Measurements from ENCODE around the gene ADGRG3. TPM values are rescaled to one million over a fixed set of nuclear protein-coding genes. Genes with fewer than 3 reads are reported as not detected.

Gene ADGRG3
- total RNA-seq, 1 donor from 2014 or later: not detected

DNA sequence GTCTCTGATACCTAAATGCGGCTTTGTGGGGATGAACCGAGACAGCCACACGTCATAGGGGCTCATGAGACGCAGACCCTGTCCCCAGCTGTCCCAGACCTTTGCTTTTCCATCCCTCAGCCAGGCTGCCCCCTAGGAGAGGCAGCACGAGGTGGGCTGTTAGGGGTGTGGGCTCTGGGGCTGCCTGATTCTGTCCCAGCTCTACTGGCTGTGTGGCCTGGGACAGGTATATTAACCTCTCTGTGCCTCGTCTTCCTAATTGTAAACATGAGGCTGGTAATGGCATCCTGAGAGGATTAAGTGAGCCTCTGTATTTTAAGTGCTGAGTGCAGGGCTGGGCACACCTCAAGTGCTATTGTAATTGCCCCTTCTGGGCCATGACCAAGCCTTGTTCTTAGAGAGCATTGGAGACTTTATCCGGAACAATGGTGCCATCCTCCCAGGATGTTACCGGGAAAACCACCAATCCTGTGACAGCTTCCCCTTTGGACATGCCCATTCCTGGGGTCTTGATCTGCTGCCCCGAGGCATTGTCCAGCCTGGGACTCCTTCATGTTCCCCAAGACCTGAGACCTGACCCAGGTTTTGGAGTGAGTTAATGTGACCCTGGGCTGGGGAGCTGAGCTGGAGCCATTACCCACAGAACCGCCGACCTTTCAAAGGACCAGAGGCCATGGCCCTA is 34.6 kb upstream of the ADGRG3 start:
- FAIRE-seq (no peak), DNase-seq (ENCODE audit: low read depth) (no peak)
- Histone ChIP-seq H2AFZ (ENCODE audit: low read depth, low read length) (no peak overlapping the region), H3K4me1 (ENCODE audit: insufficient read depth, low read length) (peaks cover 23% of the 10 kb centered on the region), H3K36me3 (ENCODE audit: insufficient read depth, low read length) (no peaks in the 10 kb centered on the region), H3K27me3 (ENCODE audit: insufficient read depth, low read length) (peaks cover 4% of the 10 kb centered on the region), H3K9ac (ENCODE audit: low read length) (no peak overlapping the region), H3K9me3 (ENCODE audit: insufficient read depth, low read depth, low read length) (no peaks in the 10 kb centered on the region), H3K4me2 (ENCODE audit: low read length) (no peak overlapping the region), H4K20me1 (ENCODE audit: insufficient read depth, low read length) (no peaks in the 10 kb centered on the region), H3K4me3 (ENCODE audit: insufficient read depth, low read depth, low read length) (no peak overlapping the region), H3K27ac (ENCODE audit: low read depth, low read length) (no peak overlapping the region), H3K79me2 (ENCODE audit: insufficient read depth, low read length) (no peaks in the 10 kb centered on the region)
- Mint-ChIP-seq H3K4me3 (ENCODE audit: unreplicated experiment) (no peak overlapping the region), H3K36me3 (ENCODE audit: low read depth, unreplicated experiment) (no peaks in the 10 kb centered on the region), H3K9me3 (ENCODE audit: unreplicated experiment) (peaks cover 3% of the 10 kb centered on the region), H3K27me3 (ENCODE audit: low read depth, unreplicated experiment) (peaks cover 29% of the 10 kb centered on the region), H3K27ac (ENCODE audit: unreplicated experiment) (no peak overlapping the region), H3K4me1 (ENCODE audit: low read depth, unreplicated experiment) (peaks cover 22% of the 10 kb centered on the region)
- TF ChIP-seq, protein P1, sequence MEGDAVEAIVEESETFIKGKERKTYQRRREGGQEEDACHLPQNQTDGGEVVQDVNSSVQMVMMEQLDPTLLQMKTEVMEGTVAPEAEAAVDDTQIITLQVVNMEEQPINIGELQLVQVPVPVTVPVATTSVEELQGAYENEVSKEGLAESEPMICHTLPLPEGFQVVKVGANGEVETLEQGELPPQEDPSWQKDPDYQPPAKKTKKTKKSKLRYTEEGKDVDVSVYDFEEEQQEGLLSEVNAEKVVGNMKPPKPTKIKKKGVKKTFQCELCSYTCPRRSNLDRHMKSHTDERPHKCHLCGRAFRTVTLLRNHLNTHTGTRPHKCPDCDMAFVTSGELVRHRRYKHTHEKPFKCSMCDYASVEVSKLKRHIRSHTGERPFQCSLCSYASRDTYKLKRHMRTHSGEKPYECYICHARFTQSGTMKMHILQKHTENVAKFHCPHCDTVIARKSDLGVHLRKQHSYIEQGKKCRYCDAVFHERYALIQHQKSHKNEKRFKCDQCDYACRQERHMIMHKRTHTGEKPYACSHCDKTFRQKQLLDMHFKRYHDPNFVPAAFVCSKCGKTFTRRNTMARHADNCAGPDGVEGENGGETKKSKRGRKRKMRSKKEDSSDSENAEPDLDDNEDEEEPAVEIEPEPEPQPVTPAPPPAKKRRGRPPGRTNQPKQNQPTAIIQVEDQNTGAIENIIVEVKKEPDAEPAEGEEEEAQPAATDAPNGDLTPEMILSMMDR (IDR thresholded peaks at IDR 0.05; ENCODE audit: insufficient read depth, low read depth, low read length): no peak
- TF ChIP-seq EZH2 (IDR thresholded peaks at IDR 0.05; ENCODE audit: insufficient read depth, low read length): no peak

DNA sequence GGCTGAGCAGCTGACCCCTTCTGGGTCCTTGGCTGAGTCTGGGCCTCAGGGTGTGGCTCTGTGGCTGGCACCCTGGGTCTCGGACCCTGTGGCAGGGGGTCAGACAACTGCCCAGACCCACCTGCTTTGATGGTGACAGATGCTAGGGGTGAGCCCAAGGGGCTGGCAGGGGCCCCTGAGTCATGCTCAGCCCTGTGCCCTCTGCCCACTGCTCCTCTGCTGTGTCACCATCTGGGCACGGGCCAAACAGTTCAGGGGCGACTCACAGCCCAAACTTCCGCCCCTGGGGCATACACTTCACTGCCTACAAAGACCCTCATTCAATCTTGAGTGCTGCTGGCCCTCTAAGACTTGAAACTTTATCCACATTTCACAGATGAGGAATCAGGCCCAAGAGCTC is 33.9 kb upstream of the ADGRG3 start:
- no peaks in the 10 kb centered on the region for H3K36me3 ChIP-seq (ENCODE audit: insufficient read depth, low read length)
- DNase-seq (ENCODE audit: low read depth) (no peak), FAIRE-seq (no peak)
- H3K9ac ChIP-seq (ENCODE audit: low read length): no peak overlapping the region
- H4K20me1 ChIP-seq (ENCODE audit: insufficient read depth, low read length): no peaks in the 10 kb centered on the region
- TF ChIP-seq EZH2 (IDR thresholded peaks at IDR 0.05; ENCODE audit: insufficient read depth, low read length): no peak
- Mint-ChIP-seq H3K9me3 (ENCODE audit: unreplicated experiment) (no peaks in the 10 kb centered on the region), H3K4me1 (ENCODE audit: low read depth, unreplicated experiment) (peaks cover 17% of the 10 kb centered on the region), H3K4me3 (ENCODE audit: unreplicated experiment) (no peak overlapping the region), H3K36me3 (ENCODE audit: low read depth, unreplicated experiment) (no peaks in the 10 kb centered on the region), H3K27me3 (ENCODE audit: low read depth, unreplicated experiment) (peaks cover 29% of the 10 kb centered on the region), H3K27ac (ENCODE audit: unreplicated experiment) (no peak overlapping the region)
- no peak overlapping the region for H2AFZ ChIP-seq (ENCODE audit: low read depth, low read length)
- H3K4me3 ChIP-seq (ENCODE audit: insufficient read depth, low read depth, low read length): no peak overlapping the region
- H3K27ac ChIP-seq (ENCODE audit: low read depth, low read length): no peak overlapping the region
- H3K4me1 ChIP-seq (ENCODE audit: insufficient read depth, low read length): peaks cover 17% of the 10 kb centered on the region
- no peaks in the 10 kb centered on the region for H3K9me3 ChIP-seq (ENCODE audit: insufficient read depth, low read depth, low read length)
- H3K4me2 ChIP-seq (ENCODE audit: low read length): no peak overlapping the region
- peaks cover 4% of the 10 kb centered on the region for H3K27me3 ChIP-seq (ENCODE audit: insufficient read depth, low read length)
- no peaks in the 10 kb centered on the region for H3K79me2 ChIP-seq (ENCODE audit: insufficient read depth, low read length)

DNA sequence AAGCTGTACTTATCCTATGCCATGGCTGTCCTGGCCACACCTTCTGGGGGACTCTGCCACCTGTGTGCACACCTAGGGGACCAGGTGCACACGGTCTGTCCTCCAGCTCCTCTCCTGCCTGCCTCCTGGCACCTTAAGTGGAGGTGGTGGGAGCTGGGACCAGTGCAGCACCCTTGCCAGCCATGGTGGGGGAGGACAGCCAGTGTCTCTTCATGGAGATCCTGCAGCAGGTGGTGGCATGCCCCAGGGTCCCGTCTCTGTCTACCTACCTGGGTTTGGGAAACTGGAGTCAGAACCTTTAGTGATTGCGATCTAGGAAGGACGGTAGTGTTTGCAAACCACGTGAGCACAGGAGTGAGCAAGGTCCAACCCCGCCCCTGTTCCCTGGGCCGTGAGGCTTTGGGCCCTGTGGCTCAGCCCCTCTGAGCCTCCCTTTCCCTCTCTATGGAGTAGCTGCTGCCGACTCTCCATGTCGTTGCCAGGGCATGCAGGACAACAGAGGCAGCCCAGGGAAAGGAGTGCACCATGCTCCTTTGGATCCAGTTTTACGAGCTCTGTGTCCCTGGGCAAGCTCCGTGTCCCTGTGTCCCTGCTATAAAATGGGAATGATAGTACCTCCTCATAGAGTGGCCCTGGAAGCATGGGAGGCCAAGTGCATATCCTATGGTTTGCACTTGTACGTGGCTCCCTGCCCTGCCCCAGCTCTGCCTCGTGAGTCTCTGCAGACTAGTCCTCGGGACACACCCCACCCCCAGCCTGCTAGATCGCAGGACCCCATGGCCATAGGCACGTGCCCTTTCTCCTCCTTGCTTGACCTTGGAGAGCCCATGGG is 32.6 kb upstream of the ADGRG3 start:
- Histone ChIP-seq H3K4me1 (ENCODE audit: insufficient read depth, low read length) (peaks cover 17% of the 10 kb centered on the region), H4K20me1 (ENCODE audit: insufficient read depth, low read length) (no peaks in the 10 kb centered on the region)
- no peak for FAIRE-seq

More for the DNA sequence above, 32.6 kb upstream of the ADGRG3 start:
- Mint-ChIP-seq H3K4me1 (ENCODE audit: low read depth, unreplicated experiment) (peaks cover 17% of the 10 kb centered on the region), H3K27ac (ENCODE audit: unreplicated experiment) (no peak overlapping the region), H3K9me3 (ENCODE audit: unreplicated experiment) (no peaks in the 10 kb centered on the region), H3K4me3 (ENCODE audit: unreplicated experiment) (no peak overlapping the region), H3K27me3 (ENCODE audit: low read depth, unreplicated experiment) (peaks cover 39% of the 10 kb centered on the region), H3K36me3 (ENCODE audit: low read depth, unreplicated experiment) (no peaks in the 10 kb centered on the region)
- Histone ChIP-seq H3K27me3 (ENCODE audit: insufficient read depth, low read length) (peaks cover 4% of the 10 kb centered on the region), H3K27ac (ENCODE audit: low read depth, low read length) (no peak overlapping the region), H2AFZ (ENCODE audit: low read depth, low read length) (no peak overlapping the region), H3K36me3 (ENCODE audit: insufficient read depth, low read length) (no peaks in the 10 kb centered on the region), H3K9ac (ENCODE audit: low read length) (no peak overlapping the region), H3K79me2 (ENCODE audit: insufficient read depth, low read length) (no peaks in the 10 kb centered on the region), H3K4me2 (ENCODE audit: low read length) (no peak overlapping the region), H3K4me3 (ENCODE audit: insufficient read depth, low read depth, low read length) (no peak overlapping the region), H3K9me3 (ENCODE audit: insufficient read depth, low read depth, low read length) (no peaks in the 10 kb centered on the region)
- TF ChIP-seq, protein P1 (IDR thresholded peaks at IDR 0.05; ENCODE audit: insufficient read depth, low read depth, low read length): no peak
- TF ChIP-seq EZH2 (IDR thresholded peaks at IDR 0.05; ENCODE audit: insufficient read depth, low read length): no peak
- no peak for DNase-seq (ENCODE audit: low read depth)
